OCI-LY3 (cell line): ENCODE data around the gene BABAM2.
A peak's percentile ranks its signal among the peaks of the same experiment; 100 is the strongest.

Experiments used
- H2AFZ ChIP-seq: fragments of 200-600, 300-600 bp; shearing (Covaris generic); 2 replicates; pipeline ENCODE4 v1.6.0; 2014; ENCODE audit warnings: antibody characterized with exemption, low read depth, low read length
- H3K27ac ChIP-seq: fragments of 200-600, 300-600 bp; sonication (generic); 2 replicates; pipeline ENCODE4 v1.5.1; 2014; ENCODE audit warnings: mild to moderate bottlenecking, low read length, moderate library complexity, mixed read lengths
- H3K27me3 ChIP-seq: fragments of 200-600, 300-600 bp; sonication (generic); 2 replicates; pipeline ENCODE4 v1.6.1; 2014; ENCODE audit warnings: low read depth, low read length, mixed read lengths
- H3K36me3 ChIP-seq: fragments of 200-600, 300-600 bp; sonication (generic); replicated peaks from 2 replicates; pipeline ENCODE3; 2014; ENCODE audit warnings: low read depth, low read length, mixed read lengths
- H3K4me1 ChIP-seq: fragments of 300-600, 200-600 bp; sonication (generic); 2 replicates; pipeline ENCODE4 v1.6.1; 2014; ENCODE audit warnings: low read length, mixed read lengths
- H3K4me2 ChIP-seq: fragments of 200-600, 300-600 bp; sonication (generic); 2 replicates; pipeline ENCODE4 v1.6.1; 2014; ENCODE audit warnings: low read length, mixed read lengths
- H3K4me3 ChIP-seq: fragments of 300-600, 200-600 bp; sonication (generic); 2 replicates; pipeline ENCODE4 v1.5.1; 2014; ENCODE audit warnings: antibody characterized with exemption, mild to moderate bottlenecking, low read length, moderate library complexity
- H3K79me2 ChIP-seq: fragments of 300-600, 200-600 bp; shearing (Covaris generic); 2 replicates; pipeline ENCODE4 v1.6.1; 2014; ENCODE audit warnings: mild to moderate bottlenecking, low read length, mixed read lengths
- H3K9ac ChIP-seq: fragments of 300-600, 200-600 bp; shearing (Covaris generic); 2 replicates; pipeline ENCODE4 v1.6.0; 2014; ENCODE audit warnings: mild to moderate bottlenecking, low read length, moderate library complexity
- H3K9me3 ChIP-seq: fragments of 200-600, 300-600 bp; shearing (Covaris generic); 2 replicates; pipeline ENCODE4 v1.6.1; 2014; ENCODE audit warnings: low read length, mixed read lengths; ENCODE audit not compliant: insufficient read depth
- H4K20me1 ChIP-seq: fragments of 200-600, 300-600 bp; sonication (generic); 2 replicates; pipeline ENCODE4 v1.6.1; 2016; ENCODE audit warnings: low read length, mixed read lengths; ENCODE audit not compliant: insufficient read depth
- EZH2phosphoT487 ChIP-seq: fragments of 200-600 bp; shearing (Covaris generic); IDR thresholded peaks from 2 replicates; pipeline ENCODE4 v1.6.1; 2018; ENCODE audit warnings: antibody characterized with exemption, mixed run types, low read depth
- TF ChIP-seq, protein P1 (sequence below): fragments of 200-600, 300-600 bp; sonication (generic); IDR thresholded peaks from 2 replicates; pipeline ENCODE4 v1.5.1; 2014; ENCODE audit warnings: antibody characterized with exemption, low read length, low read depth

BABAM2 gene

DNA sequence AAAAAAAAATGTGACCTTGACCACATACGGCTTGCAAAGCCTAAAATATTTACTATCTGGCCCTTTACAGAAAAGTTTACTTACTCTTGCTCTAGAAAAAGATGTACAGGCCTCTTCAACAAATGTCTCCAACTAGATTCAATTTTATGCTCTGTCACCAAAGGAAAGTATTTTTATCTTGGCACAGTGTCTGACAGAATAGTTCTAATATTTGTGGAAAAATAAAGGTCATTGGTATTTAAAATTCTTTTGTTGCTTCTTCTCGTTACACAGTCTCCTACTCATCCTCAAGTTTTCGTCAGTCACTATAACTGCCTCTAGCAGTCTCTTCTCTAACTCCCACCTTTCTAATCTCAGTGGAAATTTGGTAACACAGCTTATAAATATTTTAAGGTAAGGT, 1.7 kb upstream of the BABAM2 start:
- Histone ChIP-seq H3K9ac (no peak overlapping the region), H3K4me1 (peaks cover 16% of the 10 kb centered on the region), H3K79me2 (peaks cover 13% of the 10 kb centered on the region), H3K36me3 (no peaks in the 10 kb centered on the region), H3K4me2 (no peak overlapping the region), H3K4me3 (no peak overlapping the region), H4K20me1 (no peaks in the 10 kb centered on the region), H2AFZ (no peak overlapping the region), H3K9me3 (no peaks in the 10 kb centered on the region), H3K27me3 (no peaks in the 10 kb centered on the region), H3K27ac (no peak overlapping the region)
- TF ChIP-seq EZH2phosphoT487, result no peak
- TF ChIP-seq, protein P1, sequence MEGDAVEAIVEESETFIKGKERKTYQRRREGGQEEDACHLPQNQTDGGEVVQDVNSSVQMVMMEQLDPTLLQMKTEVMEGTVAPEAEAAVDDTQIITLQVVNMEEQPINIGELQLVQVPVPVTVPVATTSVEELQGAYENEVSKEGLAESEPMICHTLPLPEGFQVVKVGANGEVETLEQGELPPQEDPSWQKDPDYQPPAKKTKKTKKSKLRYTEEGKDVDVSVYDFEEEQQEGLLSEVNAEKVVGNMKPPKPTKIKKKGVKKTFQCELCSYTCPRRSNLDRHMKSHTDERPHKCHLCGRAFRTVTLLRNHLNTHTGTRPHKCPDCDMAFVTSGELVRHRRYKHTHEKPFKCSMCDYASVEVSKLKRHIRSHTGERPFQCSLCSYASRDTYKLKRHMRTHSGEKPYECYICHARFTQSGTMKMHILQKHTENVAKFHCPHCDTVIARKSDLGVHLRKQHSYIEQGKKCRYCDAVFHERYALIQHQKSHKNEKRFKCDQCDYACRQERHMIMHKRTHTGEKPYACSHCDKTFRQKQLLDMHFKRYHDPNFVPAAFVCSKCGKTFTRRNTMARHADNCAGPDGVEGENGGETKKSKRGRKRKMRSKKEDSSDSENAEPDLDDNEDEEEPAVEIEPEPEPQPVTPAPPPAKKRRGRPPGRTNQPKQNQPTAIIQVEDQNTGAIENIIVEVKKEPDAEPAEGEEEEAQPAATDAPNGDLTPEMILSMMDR, result no peak

- Histone ChIP-seq H3K36me3 (peaks cover 1% of the 10 kb centered on the region), H3K9me3 (no peaks in the 10 kb centered on the region), H3K79me2 (peaks cover 13% of the 10 kb centered on the region), H4K20me1 (no peaks in the 10 kb centered on the region), H3K4me2 (peak overlapping the region; percentile 97), H3K9ac (peak overlapping the region; percentile 85), H3K4me1 (peaks cover 16% of the 10 kb centered on the region), H3K27me3 (no peaks in the 10 kb centered on the region), H3K27ac (peak overlapping the region; percentile 71; the same call in 1 of the 2 replicates), H2AFZ (peak overlapping the region; percentile 80), H3K4me3 (peak overlapping the region; percentile 96)
- TF ChIP-seq EZH2phosphoT487, result no peak
- TF ChIP-seq, protein P1, result no peak
Measured at GRCh38 chr2:27889774-27890145, 769 bp upstream of the BABAM2 start.

GRCh38 chr2:27890924-27891672, 569 bp downstream of the BABAM2 start:
- H3K9me3 ChIP-seq, result no peaks in the 10 kb centered on the region
- peaks cover 16% of the 10 kb centered on the region for H3K4me1 ChIP-seq
- H3K9ac ChIP-seq, result peak overlapping the region; percentile 85
- no peaks in the 10 kb centered on the region for H4K20me1 ChIP-seq
- H3K4me2 ChIP-seq, result peak overlapping the region; percentile 78
- peak overlapping the region; percentile 96 for H3K4me3 ChIP-seq
- H2AFZ ChIP-seq, result peak overlapping the region; percentile 95
- H3K79me2 ChIP-seq, result peaks cover 13% of the 10 kb centered on the region
- no peak for TF ChIP-seq EZH2phosphoT487
- TF ChIP-seq, protein P1, result no peak
- no peaks in the 10 kb centered on the region for H3K27me3 ChIP-seq
- peaks cover 8% of the 10 kb centered on the region for H3K36me3 ChIP-seq
- H3K27ac ChIP-seq, result peak overlapping the region; percentile 71

GRCh38 chr2:27891673-27892105, 1.2 kb downstream of the BABAM2 start:
- no peaks in the 10 kb centered on the region for H3K27me3 ChIP-seq
- peak overlapping the region; percentile 96 for H3K4me3 ChIP-seq
- no peak overlapping the region for H3K9ac ChIP-seq
- H2AFZ ChIP-seq, result peak overlapping the region; percentile 95; the same call in 1 of the 2 replicates
- peaks cover 10% of the 10 kb centered on the region for H3K36me3 ChIP-seq
- TF ChIP-seq EZH2phosphoT487, result no peak
- TF ChIP-seq, protein P1, result no peak
- no peaks in the 10 kb centered on the region for H4K20me1 ChIP-seq
- peak overlapping the region; percentile 78 for H3K4me2 ChIP-seq
- H3K27ac ChIP-seq, result no peak overlapping the region
- H3K79me2 ChIP-seq, result peaks cover 13% of the 10 kb centered on the region
- H3K9me3 ChIP-seq, result no peaks in the 10 kb centered on the region
- peaks cover 16% of the 10 kb centered on the region for H3K4me1 ChIP-seq
